ENCODE results near the gene CCR7. TPM values are rescaled to one million over a fixed set of nuclear protein-coding genes. Genes with fewer than 3 reads are reported as not detected.

Gene CCR7
- total and polyA plus RNA-seq, 2 of the 13 experiments (the other 11 are each of a cell fraction or from before 2014, with no cell fraction given): 0.04 to 0.53 TPM

- TF ChIP-seq ZBTB37 (CRISPR knock-in tag; IDR thresholded peaks at IDR 0.05): peak; percentile 37; the same call in 1 of the 2 replicates
- TF ChIP-seq FOXK1 (CRISPR knock-in tag; IDR thresholded peaks at IDR 0.05; ENCODE audit: borderline replicate concordance, low read depth): peak; percentile 71
- peak; percentile 66; the same call in 1 of the 2 replicates for TF ChIP-seq KAT8 (CRISPR knock-in tag; IDR thresholded peaks at IDR 0.05)
- TF ChIP-seq GATAD2A (CRISPR knock-in tag; IDR thresholded peaks at IDR 0.05): peak; percentile 97
- TF ChIP-seq SMYD3 (CRISPR knock-in tag; IDR thresholded peaks at IDR 0.05): peak; percentile 74; the same call in 1 of the 2 replicates
- TF ChIP-seq PRDM10 (CRISPR knock-in tag; IDR thresholded peaks at IDR 0.05; ENCODE audit: low read depth): peak; percentile 72; the same call in 1 of the 2 replicates
- no peak for TF ChIP-seq SMAD1 (CRISPR knock-in tag; IDR thresholded peaks at IDR 0.05; ENCODE audit: borderline replicate concordance, low read depth)
- TF ChIP-seq MNT (IDR thresholded peaks at IDR 0.05): 0 out of 2 replicates have a peak, but pooled peaks have one; percentile 11
- no peak for TF ChIP-seq SOX13 (IDR thresholded peaks at IDR 0.05)
- TF ChIP-seq SOX13 (CRISPR knock-in tag; conservative IDR thresholded peaks at IDR 0.05 in 1 of 2, IDR thresholded peaks at IDR 0.05 in 1 of 2): peak in 1 of 2 experiments; percentile 86; a peak in 2 of 4 replicates
- TF ChIP-seq ZNF703 (CRISPR knock-in tag; IDR thresholded peaks at IDR 0.05; ENCODE audit: borderline replicate concordance): 0 out of 2 replicates have a peak, but pooled peaks have one; percentile 42
- TF ChIP-seq HINFP (CRISPR knock-in tag; IDR thresholded peaks at IDR 0.05; ENCODE audit: low read depth): 0 out of 2 replicates have a peak, but pooled peaks have one; percentile 46
- peak; percentile 84 for TF ChIP-seq ZBTB10 (CRISPR knock-in tag; IDR thresholded peaks at IDR 0.05; ENCODE audit: borderline replicate concordance)
- TF ChIP-seq ZNF768 (CRISPR knock-in tag; IDR thresholded peaks at IDR 0.05): 0 out of 2 replicates have a peak, but pooled peaks have one; percentile 40
- peak; percentile 89 for TF ChIP-seq KAT7 (CRISPR knock-in tag; IDR thresholded peaks at IDR 0.05; ENCODE audit: borderline replicate concordance)
- TF ChIP-seq ZNF333 (CRISPR knock-in tag; IDR thresholded peaks at IDR 0.05; ENCODE audit: borderline replicate concordance): no peak
These were observed 13.1 kb downstream of the CCR7 start (continued) for GRCh38 chr17:40551879-40552768.
